Erythroblast (primary cell): ENCODE measurements around the gene CRKL.

Experiments
- GATA1 ChIP-seq: IDR thresholded peaks from 2 replicates; pipeline ENCODE4 v1.6.1; 2011; ENCODE audit warnings: low read depth, mild to moderate bottlenecking, control low read depth, low read length, moderate library complexity
- POLR2A ChIP-seq: IDR thresholded peaks from 2 replicates; pipeline ENCODE4 v1.6.1; 2011; ENCODE audit warnings: mild to moderate bottlenecking, low read length

GRCh38 chr22:20904980-20905355 is 12.2 kb upstream of the CRKL start:
- no peak for TF ChIP-seq POLR2A
- TF ChIP-seq GATA1 = no peak
